Stimulated activated CD4-positive, alpha-beta T cell treated with anti-CD3 and anti-CD28 coated beads, Interleukin-15, amount 100 ng/mL, for 48 hours (primary cell): Measurements from ENCODE around the gene RNASE4.

Experiments
- DNase-seq, 2 donors: peaks; one replicate each; pipeline ENCODE4 v3.0.0-alpha.2; 2020; ENCODE audit warnings: low read depth in 2 of 2

The RNASE4 gene

DNA sequence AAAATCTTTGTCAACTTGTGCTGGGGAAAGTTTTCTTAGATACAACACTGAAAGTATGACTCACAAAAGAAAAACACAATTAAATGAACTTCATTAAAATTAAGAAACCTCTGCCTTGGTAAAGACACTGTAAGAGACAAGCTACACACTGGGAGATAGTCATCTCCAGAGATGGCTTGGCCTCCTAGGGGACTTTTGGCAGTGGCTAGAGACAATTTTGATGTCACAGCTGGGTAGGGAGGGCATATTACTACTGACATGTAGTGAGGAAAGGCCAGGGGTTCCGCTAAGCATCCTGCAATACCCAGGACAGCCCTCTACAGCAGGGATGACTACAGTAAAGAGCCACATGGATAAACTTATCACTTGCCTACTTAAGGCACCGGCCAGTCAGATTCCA is 8.7 kb upstream of the RNASE4 start:
- DNase-seq: no peak

DNA sequence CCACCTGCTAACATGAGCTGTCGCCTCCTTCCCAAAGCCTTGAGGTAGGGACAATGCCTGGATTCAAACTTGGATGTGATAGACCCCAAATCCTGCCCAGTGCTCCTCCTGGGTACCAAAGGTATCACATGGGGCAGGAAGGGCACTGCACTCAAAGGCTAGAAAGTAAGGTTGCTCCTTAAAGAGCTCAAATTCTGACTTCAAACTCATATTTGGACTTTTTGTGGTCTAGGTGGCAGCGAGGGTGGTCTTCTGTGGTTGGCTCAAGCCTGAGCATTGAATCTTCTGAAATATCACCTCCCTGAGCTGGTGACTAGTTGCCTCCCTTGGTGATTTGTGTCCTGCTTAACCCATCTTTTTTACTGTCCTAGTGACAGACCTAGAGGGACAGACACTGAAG is 8.3 kb upstream of the RNASE4 start:
- no peak for DNase-seq

DNA sequence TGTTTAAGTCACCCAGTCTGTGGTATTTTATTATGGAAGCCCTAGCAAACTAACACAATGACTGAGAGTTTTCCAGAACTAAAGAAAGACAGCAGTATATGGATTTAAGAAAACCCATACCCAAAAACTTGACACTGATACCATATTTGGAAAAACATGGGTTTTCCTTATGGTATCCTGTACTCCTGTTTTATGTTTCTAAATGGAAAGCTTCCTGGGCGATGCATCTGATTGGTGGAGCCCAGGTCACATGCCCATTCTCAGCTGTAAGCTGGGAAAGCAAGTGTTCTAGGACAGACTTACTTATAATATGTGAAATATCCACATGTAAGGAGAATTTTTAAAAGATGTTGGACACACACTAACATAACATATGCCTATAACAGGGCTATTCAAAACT is 4.5 kb upstream of the RNASE4 start:
- no peak for DNase-seq

DNA sequence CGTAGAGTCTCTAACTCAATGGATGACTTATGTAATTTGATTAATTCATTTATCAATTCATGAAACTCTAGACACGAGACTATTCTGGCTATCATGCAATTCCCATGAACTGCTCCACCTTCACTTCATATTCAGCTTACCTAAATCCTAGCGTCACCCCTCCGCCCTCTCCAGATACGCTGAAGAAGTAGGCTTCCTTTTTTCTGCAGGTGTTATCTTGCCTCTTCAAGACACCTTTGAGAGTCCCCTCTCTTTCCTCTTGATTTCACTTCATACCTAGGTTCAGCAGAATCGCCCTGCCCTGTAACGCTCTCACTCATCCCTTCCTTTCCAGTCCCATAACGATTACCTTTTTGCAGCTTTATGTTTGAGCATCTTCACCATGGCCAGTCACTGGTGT is 4.0 kb upstream of the RNASE4 start:
- no peak for DNase-seq

DNA sequence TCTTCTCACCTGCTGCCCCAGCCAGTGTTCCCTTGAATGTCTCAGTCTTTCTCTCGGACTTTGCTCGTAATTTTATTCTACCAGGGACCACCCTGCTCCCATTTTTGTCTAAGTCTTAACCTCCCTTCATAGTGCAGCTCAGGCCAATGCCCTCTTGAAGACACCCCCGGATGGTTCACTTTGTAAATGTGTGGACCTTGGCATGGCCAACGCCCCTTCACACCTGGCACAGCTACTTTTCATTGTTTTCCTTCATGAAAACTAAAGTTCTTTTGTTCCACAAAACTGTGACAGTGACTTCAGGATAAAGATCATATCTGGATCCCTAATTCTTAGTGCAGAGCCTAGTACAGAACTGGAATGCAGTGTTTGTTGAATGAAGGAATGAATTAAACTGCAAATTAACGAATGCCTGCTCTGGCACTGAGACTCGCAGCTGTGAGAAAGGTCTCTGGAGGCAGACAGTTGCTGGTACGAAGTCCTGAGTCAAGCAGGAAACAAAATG is 3.5 kb upstream of the RNASE4 start:
- no peak for DNase-seq

DNA sequence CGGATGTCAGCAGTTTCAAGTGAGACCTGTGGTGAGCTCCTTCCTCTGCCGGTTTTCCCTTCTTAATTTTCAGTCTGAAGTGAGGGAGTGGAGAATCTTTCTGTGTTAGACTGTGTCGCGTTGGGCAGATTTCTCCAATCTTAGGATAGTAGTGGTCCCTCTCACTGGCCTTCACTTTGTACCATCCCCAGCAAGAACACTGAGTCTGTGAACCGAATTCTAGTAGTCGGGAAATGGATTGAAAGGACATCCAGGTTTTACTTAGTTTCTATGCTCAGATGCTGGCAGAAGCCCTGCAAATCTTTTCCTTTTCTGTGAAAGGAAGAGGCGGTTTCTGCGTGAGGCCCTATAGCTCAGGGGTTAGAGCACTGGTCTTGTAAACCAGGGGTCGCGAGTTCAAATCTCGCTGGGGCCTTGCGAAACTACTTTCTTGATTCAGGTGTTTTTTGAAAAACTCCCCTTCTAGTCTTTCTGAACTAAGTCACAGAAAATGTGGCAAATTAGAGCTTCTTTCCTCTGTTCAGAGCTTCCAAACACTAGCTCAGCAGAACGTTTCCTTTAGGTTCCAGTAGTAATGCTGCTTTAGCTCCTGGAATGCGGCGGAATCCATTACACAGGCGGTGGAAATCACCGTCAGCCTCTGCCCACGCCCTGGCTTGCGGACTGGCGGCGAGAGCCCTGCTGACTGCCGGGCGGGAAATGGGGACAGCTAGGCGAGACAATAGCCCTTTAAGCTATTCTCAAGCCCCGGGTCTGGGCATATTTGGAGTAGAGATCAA is 2.8 kb upstream of the RNASE4 start:
- peak; percentile 80 to 83 for DNase-seq

DNA sequence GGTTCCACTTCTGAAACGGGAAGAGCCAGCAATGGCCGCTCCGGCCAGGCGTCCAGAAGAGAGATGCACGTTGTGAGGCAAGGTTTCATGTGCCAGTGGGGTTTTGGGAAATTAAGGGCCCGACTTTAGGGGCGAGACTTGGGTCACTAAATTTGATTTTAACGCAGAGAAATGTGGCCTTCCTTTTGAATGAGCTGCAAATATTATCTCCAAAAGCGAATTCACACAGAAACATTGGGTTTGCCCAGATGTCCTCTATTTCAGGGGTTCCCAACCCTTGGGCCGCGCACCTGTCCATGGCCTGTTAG is 2.3 kb upstream of the RNASE4 start:
- no peak for DNase-seq

DNA sequence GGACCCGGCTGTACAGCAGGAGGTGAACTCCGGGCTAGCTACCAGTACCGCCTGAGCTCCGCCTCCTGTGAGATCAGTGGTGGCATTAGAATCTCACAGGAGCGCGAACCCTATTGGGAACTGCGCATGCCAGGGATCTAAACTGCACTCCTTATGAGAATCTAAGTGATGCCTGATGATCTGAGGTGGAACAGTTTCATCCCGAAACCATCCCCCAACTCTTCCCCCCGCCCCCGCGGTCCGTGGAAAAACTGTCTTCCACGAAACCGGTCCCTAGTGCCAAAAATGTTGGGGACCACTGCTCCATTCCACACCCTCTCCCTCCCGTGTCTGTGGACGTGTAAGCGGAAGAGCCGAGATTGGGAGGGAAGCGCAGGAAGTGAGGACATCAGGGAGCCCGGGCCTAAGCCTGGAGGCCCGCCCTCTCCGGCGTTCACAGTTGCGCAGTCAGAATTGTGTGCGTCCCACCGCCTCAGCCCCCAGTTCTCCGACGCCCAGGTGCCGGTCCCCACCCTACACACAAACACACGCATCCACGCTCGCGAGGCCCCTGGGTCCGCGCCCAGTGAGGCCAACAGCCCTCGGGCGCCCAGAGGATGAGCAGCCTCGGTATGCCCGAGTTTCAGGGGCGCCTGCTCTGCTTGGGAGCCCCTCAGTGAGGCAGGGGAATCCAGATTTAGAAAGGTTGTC is 1.8 kb upstream of the RNASE4 start:
- peak; percentile 67 to 74 for DNase-seq

DNA sequence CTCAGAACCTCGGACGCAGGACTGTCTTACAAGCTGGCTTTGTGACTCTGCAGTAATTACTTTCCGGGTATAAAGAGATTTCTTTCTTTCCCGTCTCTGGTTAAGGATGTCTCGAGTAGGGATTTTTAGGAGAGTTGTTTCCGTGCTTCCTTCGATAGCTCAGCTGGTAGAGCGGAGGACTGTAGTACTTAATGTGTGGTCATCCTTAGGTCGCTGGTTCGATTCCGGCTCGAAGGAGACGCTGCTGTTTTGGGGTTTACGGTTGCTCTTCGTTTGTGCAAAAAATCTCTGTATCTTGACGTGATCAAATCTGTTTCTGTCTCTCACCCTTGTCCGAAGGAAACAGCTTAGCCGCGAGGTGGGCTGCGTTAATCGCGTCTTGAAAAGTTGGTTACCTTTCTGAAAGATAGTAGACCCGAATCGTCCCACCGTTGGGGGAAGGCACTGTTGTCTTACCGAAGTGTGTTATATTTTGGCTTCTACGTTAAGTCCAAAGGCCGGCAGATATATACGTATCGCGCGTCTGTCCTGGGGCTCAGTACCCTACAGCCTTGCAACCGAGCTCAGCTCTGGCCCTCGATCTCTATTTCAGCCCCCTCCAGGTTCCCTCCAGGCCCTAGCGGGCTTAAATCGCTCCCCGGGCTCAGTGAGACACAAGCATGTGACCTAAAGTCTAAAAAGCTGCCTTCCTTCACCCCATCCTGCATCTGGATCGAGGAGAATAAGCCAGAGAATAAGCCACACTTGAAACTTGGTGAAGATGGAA is 1.1 kb upstream of the RNASE4 start:
- peak; percentile 78 to 79 for DNase-seq

DNA sequence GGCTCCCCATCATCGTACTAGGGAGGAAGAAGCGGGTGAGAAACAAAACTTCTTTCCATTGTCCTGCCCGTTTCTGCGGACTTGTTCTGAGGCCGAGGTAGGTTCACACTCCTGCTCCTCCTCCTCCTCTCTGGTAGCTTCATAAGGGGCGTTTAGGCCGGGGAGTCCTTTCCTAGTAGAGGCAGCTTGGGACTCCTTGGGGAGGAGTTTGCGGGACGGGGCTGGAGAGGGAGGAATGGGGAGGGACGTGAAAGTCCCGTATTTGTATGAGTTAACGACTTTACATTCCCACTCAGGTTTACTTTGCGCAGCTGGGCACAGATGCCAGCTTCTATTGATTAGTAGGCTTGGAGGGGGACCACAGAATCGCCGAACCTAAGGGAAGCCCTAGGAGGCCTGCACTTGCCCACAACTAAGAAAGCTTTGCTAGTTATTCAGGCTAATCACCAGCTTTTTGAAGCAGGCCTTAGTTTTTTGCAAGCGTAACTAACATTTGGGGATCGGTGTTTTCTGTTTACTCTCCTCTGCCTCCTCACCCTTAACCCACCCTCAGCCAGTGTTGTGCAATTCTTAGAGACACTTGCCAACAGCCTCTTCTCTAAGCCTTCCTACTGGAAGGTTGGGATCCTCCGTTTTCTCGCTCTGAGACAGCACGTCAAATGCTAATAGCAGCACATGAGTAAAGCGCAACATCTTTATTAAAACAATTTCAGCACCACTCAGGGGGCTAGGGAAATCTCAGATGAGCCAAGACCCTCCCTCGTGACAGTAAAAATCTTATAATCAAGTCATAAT is 499 bp downstream of the RNASE4 start:
- DNase-seq: no peak

DNA sequence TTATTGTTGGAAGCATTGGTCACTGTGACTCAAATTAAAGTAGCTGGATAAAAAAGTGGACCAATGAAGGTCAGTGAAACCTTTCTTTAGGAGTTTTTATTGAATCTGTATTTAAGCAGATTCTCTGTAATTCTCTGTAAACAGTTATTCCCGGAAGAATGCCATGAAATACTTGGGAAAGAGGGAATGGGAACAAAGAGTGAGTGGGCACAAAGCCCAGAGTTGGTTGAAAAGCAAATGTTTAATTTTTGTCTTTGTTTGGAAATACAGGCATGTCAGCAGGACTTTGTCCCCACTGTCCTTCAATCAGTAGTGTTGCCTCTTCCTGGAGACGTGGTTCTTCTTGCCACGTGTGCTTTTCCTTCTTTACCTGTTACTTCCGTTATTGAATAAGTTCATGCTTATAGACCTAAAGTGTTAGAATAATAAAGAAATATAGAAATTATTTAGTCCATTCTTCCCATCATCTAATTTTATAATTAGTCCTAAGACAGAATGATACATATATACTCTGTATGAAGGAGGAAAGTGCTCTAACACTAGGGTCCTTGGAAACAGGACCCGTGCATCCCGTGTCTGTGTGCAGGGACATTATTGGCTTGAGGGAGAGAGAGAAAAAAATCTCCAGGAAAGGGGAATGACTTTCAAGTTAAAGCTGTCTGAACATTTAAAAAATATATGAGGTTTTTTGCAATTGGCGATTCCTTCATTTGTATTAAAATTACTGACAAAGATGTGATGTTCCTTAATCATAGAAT is 2.2 kb downstream of the RNASE4 start:
- DNase-seq: no peak

DNA sequence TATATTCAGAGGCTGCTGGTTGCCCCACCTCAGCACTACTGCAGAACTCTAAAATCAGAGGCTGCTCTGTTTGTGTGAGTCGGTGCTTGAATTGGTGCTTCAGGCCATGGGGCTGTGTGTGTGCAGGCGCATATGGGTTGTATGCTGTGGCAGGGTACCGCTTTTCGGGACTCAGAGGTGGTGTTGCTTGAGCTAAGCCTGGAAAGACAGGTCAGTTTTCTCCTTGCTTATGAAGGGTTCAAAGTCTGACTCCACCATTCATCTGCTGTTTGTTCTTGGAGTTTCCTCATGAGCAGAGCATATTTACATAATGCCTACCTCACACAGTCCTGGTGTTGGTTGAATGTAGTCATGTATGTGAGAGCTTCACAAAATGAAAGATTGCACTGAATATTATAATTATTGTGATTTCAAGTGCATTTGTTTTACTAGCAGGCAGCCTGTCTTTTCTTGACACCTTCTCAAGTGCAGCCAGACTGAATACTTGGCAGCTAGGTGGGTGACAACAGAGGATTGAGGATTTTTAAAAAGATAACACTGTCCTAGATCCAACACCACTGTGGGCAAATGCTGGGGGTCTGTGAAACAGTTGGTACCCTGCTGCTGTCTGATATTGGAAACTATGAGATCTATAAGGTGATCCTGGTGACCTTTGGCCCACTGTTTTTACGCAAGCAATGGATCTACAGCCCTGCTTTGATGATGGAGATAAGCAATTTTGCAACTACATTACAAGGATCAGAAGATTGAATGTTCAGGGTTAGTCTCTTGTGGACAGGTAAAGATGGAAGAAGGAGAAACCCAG is 3.2 kb downstream of the RNASE4 start:
- no peak for DNase-seq

DNA sequence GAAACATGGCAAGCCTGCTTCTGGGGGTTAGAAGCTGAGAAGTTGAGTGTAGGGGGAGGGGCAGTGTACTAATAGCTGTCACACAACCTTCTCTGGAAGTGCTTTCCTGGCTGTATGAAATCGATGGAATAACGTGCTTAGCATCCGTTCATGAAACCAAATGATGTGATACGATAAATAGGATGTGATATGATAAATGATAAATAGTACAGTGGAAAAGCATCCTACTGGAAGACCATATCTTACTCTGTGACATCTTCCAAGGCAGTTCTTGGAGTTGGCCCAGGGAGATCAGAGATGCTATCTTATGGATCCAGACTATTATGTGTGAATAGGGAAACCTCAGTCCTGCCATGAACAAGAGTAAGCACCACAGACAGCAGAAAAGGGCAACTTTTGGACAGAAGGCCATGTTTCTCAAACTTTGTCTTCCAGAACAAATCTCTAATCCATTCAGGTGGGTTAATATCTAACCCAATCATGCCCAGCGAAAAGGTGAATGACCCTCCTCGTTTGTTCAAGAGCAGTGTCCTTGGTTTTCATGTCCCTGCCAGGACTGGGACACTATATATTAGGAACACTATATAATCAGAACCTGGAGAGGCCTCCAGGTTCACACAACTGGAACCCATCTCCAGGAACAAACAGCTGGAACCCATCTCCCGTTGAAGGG is 3.9 kb downstream of the RNASE4 start, which contains the start of gene ANG:
ANG (plus strand) TSS at position 598 of the 673 bp plus-strand sequence. CDS start 4,801 bp downstream, outside the sequence.
- no peak for DNase-seq

DNA sequence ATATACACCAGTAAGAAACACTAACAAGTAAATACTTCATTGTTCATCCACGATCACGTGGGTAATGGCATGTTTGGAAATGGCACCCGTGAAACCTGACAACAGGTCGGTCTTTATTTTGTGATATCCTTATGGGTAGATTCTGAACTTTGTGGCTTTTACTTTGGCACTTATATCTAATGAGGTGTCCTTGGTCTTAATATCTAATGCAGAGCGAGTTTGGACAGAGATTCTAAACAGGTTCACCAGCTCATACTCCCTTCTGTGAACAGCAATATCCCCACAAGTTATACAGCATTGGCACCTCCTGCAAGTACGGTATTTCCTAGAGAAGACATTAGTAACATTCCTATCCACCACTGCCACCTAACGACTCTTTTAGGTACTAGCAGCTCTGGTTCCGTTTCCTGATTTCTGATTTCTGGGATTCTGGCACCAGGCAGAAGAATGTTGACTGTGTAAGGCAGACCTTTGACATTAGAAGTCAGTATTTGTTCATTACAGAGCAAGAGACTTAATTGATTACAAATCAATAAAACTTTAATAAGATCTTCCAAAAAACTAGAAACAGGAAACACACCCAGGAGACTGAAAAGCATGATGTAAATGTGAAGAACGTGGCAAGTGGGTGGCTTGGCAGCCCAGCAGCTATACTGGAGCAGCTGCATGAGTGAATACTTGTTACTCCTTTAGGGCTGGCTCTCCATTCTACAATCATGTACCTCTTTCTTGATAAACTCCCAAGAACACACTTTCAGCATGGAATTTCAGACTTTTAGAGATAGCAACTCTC is 6.7 kb downstream of the RNASE4 start:
- DNase-seq: no peak

DNA sequence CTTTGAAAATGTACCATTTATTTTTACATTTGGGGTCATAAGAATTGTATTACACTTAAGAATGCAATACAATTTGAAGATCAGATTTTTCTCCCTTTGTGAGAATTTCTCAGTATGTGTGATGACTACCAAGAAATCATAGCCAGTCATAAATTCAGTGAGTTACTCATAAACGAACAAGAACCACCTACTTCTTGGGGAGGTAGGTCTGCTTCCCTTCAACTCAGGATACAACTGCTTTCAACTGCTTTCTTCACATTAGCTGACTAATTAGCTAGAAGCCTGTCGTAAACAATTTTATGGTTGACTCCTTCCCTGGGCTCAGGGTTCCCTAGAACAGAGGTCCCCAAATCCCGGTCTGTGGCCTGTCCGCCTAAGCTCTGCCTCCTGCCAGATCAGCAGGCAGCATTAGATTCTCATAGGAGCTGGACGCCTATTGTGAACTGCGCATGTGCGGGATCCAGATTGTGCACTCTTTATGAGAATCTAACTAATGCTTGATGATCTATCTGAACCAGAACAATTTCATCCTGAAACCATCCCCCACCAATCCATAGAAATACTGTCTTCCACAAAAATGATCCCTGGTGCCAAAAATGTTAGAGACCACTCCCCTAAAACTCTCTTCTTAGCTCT is 7.9 kb downstream of the RNASE4 start:
- DNase-seq: no peak

DNA sequence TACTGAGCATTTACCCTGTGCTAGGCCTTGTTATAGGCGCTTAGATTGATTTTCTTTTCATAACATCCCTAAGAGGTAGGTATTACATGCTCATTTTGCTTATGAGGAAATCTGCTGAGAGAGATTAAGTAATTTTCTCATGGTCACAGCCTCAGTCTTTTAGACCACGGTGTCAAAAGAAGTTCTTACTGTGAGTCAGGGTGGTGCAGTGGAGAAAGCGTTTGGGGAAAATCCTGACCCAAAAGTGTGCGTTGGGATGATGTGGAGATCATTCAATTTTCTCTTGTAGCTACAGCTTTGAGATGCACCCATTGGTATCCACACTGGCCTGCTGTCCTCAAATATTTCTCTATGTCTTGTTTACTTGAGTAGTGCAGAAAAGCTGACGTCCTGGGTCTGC is 12.4 kb downstream of the RNASE4 start:
- no peak for DNase-seq

DNA sequence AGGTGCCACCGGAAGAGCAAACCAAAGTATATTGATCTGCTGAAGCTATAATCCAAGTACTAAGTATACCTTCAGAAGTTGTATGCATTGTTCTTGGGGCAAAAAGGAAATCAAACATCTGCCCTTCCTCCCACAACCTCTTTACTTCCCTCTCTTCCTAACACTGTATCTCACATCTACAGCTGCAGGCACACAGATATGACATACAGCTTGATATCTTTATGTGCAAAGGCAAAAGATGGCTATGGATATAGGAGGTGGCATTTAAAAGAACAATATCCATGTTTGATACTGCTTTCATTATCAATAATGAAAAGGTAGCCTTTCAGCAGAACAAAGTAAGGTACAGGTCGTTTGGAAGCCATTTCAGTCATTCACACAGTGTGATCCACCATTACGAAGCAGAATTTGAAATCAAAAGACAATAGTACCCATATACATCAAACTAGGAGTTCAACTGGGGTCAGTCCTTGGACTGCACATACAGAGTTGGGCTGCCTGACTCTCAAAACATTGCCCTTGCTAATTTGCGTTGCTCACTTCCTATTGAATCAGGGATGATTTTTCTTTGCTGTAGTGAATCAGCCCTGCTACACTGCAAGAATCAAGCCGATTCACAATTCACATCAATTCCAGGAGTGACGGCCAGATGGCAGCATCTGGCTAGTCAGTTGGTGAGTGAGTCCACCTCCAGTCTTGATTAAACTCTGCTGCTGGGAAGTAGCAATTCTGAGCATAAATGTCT is 13.1 kb downstream of the RNASE4 start:
- DNase-seq: peak in 1 of 2 donors; percentile 46

DNA sequence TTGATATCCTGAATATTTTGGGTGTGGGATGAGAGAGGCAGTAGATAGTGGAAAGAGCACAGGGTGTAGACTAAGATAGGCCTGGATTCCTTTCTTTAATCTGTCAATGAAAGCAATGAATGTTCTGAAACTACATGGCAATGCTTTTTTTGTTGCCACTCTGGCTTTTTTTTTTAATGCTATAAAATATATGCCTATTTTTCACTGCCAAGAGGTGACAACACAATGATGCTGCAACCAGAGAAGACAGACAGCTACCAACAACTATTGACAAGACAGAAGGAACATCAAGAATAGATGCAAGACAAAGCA is 13.6 kb downstream of the RNASE4 start:
- DNase-seq: no peak
